Neural cell (in vitro differentiated cells): ENCODE measurements around the gene PTCSC3.

Source experiments
- EP300 ChIP-seq: fragments of 450-650 bp; conservative IDR thresholded peaks from 2 replicates; pipeline ENCODE4 v1.6.1; 2014; ENCODE audit warnings: antibody characterized with exemption, mild to moderate bottlenecking, moderate library complexity; ENCODE audit not compliant: poor library complexity, severe bottlenecking
- EZH2 ChIP-seq: fragments of 200-600, 300-800 bp; shearing (Covaris generic), sonication (generic); IDR thresholded peaks from 2 replicates; pipeline ENCODE4 v1.6.1; 2014; ENCODE audit warnings: antibody characterized with exemption, low read length, borderline replicate concordance, mild to moderate bottlenecking; ENCODE audit not compliant: insufficient read depth, poor library complexity, severe bottlenecking
- MXI1 ChIP-seq: fragments of 450-650 bp; conservative IDR thresholded peaks from 2 replicates; pipeline ENCODE4 v1.6.1; 2014; ENCODE audit warnings: antibody characterized with exemption, mild to moderate bottlenecking; ENCODE audit not compliant: poor library complexity, severe bottlenecking
- POLR2AphosphoS5 ChIP-seq: IDR thresholded peaks from 2 replicates; pipeline ENCODE4 v1.6.1; 2012
- RAD21 ChIP-seq: fragments of 450-650 bp; conservative IDR thresholded peaks from 2 replicates; pipeline ENCODE4 v1.6.1; 2014; ENCODE audit warnings: antibody characterized with exemption, mild to moderate bottlenecking, moderate library complexity
- REST ChIP-seq: IDR thresholded peaks from 2 replicates; pipeline ENCODE4 v1.6.1; 2012; ENCODE audit warnings: borderline replicate concordance
- SMC3 ChIP-seq: fragments of 450-650 bp; conservative IDR thresholded peaks from 2 replicates; pipeline ENCODE4 v1.6.1; 2014; ENCODE audit warnings: antibody characterized with exemption, mild to moderate bottlenecking, moderate library complexity; ENCODE audit not compliant: poor library complexity
- TAF1 ChIP-seq: IDR thresholded peaks from 2 replicates; pipeline ENCODE4 v1.6.1; 2012; ENCODE audit warnings: low read depth
- TF ChIP-seq, protein P1 (sequence below): fragments of 450-650 bp; IDR thresholded peaks from 2 replicates; pipeline ENCODE4 v1.5.1; 2014; ENCODE audit warnings: antibody characterized with exemption, mild to moderate bottlenecking, moderate library complexity; ENCODE audit not compliant: poor library complexity, severe bottlenecking

DNA sequence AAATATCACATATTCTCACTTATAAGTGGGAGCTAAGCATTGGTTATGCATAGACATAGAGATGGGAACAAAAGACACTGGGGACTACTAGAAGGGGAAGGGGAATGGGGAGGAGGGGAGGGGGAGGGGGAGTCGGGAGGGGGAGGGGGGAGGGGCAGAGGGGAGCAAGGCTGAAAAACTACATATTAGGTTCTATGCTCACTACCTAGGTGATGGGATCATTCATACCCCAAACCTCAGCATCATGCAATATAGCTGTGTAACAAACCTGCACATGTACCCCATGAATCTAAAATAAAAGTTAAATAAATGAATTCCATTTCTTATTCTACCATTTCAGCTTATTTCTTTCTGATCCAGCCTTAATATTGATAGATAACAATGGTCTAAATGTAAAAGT lies 21.9 kb upstream of the PTCSC3 start:
- TF ChIP-seq REST (no peak), SMC3 (no peak), POLR2AphosphoS5 (no peak), EZH2 (no peak), TAF1 (no peak), EP300 (no peak), RAD21 (no peak), MXI1 (no peak)
- TF ChIP-seq, protein P1, sequence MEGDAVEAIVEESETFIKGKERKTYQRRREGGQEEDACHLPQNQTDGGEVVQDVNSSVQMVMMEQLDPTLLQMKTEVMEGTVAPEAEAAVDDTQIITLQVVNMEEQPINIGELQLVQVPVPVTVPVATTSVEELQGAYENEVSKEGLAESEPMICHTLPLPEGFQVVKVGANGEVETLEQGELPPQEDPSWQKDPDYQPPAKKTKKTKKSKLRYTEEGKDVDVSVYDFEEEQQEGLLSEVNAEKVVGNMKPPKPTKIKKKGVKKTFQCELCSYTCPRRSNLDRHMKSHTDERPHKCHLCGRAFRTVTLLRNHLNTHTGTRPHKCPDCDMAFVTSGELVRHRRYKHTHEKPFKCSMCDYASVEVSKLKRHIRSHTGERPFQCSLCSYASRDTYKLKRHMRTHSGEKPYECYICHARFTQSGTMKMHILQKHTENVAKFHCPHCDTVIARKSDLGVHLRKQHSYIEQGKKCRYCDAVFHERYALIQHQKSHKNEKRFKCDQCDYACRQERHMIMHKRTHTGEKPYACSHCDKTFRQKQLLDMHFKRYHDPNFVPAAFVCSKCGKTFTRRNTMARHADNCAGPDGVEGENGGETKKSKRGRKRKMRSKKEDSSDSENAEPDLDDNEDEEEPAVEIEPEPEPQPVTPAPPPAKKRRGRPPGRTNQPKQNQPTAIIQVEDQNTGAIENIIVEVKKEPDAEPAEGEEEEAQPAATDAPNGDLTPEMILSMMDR = no peak
